GM10266 (cell line): ENCODE results near the gene HARS1.
"Not testable (repeated sequence)": the region's sequence is repeated elsewhere in the genome, so short reads cannot be mapped to it uniquely, and the experiment has no call there.

Source experiments
- DNase-seq: peaks from one replicate; pipeline ENCODE4 v3.0.0; 2012; ENCODE audit errors: extremely low spot score
- TF ChIP-seq, protein P1 (sequence below): IDR thresholded peaks from 2 replicates; pipeline ENCODE4 v1.5.1; 2012; ENCODE audit warnings: mild to moderate bottlenecking, low read depth; ENCODE audit not compliant: control insufficient read depth, insufficient read depth; ENCODE audit errors: missing control alignments

The HARS1 gene, protein sequence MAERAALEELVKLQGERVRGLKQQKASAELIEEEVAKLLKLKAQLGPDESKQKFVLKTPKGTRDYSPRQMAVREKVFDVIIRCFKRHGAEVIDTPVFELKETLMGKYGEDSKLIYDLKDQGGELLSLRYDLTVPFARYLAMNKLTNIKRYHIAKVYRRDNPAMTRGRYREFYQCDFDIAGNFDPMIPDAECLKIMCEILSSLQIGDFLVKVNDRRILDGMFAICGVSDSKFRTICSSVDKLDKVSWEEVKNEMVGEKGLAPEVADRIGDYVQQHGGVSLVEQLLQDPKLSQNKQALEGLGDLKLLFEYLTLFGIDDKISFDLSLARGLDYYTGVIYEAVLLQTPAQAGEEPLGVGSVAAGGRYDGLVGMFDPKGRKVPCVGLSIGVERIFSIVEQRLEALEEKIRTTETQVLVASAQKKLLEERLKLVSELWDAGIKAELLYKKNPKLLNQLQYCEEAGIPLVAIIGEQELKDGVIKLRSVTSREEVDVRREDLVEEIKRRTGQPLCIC

DNA sequence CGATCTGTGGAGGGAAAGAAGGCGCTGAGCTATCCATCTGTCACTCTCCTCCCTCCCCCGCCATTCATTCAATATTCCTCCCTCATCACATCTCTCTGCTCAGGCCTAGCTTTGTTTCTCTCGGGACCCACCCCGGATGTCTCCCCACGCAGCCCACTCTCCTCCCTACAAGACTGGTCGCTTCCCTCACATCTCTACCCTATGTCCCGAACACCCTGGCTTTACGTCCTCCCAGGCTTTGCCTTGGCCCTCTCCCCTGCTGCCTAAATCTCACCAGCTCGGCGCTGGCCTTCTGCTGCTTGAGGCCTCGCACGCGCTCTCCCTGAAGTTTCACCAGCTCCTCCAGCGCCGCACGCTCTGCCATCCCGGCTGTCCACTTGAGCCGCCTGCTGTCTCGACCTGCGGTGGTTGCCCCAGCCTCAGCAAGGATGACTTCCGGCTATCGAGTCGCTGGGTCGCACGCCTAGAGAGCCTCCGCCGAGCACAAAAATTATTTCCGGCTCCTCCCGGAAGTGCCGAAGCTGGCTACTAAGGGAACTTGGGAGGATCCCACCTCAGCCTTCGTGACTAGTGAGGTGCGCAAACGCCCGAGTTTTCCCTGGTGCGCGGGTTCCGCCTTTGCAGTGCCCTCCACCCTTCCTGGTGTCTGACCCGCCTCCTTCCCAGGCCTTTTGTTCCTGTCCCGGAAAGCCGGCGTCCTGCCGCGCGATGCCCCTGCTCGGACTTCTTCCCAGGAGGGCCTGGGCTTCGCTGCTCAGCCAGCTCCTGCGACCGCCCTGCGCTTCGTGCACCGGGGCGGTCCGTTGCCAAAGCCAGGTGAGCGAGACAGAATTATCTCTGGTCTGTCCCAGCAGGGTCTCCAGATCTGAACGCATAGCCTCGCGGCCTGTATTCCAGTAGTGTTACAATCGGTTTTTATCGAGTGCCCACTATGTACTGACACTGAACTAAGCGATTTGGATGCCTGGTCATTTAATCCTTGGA lies at the start of gene HARS1, which contains the start of gene HARS2:
Gene HARS1 (minus strand): TSS at position 430 of the 984 bp plus-strand sequence. CDS start 66 bp downstream, at position 364.
Gene HARS2 (plus strand): TSS at position 515 of the 984 bp plus-strand sequence. CDS start 194 bp downstream, at position 709.
- peak; percentile 85 for DNase-seq
- TF ChIP-seq, protein P1, sequence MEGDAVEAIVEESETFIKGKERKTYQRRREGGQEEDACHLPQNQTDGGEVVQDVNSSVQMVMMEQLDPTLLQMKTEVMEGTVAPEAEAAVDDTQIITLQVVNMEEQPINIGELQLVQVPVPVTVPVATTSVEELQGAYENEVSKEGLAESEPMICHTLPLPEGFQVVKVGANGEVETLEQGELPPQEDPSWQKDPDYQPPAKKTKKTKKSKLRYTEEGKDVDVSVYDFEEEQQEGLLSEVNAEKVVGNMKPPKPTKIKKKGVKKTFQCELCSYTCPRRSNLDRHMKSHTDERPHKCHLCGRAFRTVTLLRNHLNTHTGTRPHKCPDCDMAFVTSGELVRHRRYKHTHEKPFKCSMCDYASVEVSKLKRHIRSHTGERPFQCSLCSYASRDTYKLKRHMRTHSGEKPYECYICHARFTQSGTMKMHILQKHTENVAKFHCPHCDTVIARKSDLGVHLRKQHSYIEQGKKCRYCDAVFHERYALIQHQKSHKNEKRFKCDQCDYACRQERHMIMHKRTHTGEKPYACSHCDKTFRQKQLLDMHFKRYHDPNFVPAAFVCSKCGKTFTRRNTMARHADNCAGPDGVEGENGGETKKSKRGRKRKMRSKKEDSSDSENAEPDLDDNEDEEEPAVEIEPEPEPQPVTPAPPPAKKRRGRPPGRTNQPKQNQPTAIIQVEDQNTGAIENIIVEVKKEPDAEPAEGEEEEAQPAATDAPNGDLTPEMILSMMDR, result no peak

DNA sequence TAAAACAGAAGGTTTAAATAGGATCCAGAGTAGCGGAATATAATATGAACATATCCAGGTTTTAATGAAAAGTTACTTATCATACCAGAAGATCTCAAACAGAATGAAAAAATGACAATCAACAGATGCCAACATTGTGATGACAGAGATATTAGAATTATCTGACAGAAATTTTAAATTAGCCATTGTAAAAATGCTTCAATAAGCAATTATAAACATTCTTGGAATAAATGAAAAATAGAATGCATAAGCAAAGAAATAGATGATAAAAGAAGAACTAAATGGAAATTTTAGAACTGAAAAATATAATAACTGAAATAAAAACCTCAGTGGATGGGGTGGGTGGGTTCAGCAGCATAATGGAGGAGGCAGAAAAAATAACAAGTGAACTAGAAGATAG lies 46.3 kb upstream of the HARS1 start:
- TF ChIP-seq, protein P1, result no peak
- DNase-seq, result no peak

DNA sequence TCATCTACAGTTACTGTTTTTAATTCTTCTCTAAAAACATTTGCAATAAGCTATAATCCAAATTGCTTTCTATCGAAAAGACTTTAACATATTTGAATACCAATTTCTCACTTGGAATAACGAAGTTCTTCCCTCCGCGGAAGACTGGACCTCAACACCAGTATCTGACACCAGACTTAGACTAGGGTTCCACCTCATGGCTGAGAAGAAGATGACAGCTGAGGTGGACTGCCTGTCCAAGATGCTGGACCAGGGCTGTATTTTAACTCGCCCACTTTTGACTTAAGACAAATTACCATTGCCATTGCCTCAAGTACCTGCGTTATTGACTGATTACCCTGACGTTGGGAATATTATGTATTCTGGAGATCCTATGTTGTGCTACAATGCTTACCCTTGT lies 43.2 kb upstream of the HARS1 start:
- TF ChIP-seq, protein P1, result no peak
- no peak for DNase-seq

DNA sequence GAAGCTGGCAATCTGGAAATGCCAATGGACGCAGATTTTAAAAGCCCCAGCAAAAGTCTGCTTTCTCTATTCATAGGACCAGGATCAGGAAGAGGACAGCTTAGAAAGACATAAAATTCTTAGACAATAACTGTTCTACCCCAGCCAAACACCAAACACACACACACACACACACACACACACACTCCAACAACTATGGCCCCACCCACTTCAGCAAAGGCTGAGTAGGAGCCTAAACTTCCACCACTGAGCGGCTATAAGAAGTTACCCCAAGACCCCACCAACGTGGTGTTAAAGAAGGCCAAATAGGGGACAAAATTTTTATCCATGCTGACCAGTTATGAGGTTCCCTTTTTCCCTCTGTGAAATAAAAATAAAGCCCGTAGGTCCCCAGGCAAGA lies 41.9 kb upstream of the HARS1 start:
- TF ChIP-seq, protein P1, result no peak
- no peak for DNase-seq

DNA sequence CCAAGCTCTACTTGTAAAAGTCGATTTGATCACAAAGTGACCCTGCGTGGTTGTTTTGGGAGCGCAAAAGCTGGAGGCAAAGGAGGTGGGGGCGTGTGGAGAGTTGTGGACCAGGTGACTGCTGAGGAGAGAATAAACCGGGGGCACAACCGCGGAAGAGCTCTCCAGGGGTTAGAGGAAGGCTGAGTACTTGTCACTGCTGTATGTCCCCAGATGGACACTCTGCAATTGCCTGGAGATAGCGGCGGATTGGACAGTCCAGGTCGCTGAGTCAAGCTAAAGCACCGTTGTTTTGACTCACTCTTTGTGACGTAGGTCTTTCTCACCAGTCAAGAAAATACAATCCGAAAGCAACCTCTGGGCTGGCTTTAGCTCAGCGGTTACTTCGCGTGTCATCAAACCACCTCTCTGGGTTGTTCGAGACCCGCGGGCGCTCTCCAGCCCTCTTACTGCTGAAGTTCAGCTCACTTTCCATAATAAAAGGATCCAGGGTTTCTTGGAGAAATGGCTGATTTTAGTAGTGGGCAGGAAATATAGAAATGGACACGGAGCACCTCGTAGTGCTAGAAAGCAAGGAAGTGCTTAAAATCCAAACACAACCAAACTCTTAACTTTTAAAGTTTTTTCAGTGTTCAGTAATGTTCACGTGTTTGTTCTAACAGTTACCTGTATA lies 34.8 kb upstream of the HARS1 start:
- TF ChIP-seq, protein P1, result no peak
- peak; percentile 56 for DNase-seq

DNA sequence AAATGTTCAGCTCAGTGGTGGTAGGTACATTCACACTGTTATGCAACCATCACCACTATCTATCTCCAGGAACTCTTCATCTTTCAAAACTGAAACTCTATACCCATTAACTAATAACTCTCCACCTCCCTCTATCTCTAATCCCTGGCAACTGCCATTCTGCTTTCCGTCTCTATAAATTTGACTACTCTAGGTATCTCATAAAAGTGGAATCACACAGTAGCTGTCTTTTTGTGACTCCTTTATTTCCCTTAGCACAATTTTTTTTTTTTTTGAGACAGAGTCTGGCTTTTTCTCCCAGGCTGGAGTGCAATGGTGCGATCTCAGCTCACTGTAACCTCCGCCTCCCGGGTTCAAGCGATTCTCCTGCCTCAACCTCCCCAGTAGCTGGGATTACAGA lies 30.2 kb upstream of the HARS1 start:
- not testable (repeated sequence) for DNase-seq

DNA sequence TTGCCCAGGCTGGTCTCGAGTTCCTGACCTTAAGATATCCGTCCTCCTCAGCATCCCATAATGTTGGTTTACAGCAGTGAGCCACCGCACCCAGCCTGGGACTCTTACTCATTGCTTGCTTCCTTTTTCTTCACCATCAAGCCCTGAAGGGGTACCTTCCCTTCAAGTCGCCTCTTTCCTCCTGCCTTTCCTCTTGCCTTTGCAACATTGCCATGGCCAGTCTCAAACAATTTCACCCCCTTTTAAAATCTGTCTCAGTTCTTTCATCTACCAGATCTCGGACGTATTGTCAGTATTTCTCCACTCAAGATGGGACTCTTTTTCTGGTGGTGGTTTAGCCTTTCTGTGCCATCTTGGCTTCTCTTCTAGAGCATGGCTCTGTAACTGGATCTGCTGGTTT lies 29.6 kb upstream of the HARS1 start:
- DNase-seq, result not testable (repeated sequence)

DNA sequence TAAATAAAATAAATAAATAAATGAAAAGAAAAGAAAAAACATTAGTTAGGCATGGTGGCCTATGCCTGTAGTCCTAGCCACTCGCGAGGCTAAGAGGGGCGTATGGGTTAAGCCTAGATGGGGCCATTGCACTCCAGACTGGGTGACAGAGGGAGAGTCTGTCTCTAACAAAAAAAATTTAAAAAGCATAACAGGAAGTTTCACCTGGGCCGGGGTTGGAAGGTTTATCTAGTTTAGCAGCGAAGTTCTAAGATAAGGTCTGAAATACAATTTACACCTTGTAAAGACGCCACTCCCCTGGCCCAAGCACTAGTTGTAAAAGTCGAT lies 27.1 kb upstream of the HARS1 start:
- TF ChIP-seq, protein P1, result no peak
- no peak for DNase-seq

DNA sequence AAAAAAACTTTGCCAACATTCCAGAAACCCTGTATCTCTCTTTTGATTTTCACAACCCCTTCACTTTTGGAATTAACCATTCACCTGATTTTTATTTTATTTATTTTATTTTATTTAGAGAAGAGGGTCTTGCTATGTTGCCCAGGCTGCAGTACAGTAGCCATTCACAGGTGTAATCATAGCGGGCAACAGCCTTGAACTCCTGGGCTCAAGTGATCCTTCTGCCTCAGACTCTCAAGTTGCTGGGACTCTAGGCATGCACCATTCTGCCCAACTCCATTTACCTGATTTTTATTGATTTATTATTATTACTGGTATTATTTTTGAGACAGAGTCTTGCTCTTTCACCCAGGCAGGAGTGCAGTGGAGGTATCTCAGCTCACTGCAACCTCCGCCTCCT lies 25.1 kb upstream of the HARS1 start:
- DNase-seq, result not testable (repeated sequence)
